Sigmoid colon (tissue), 7 donors: Measurements from ENCODE around the gene SHB. TPM values are rescaled to one million over a fixed set of nuclear protein-coding genes. Genes with fewer than 3 reads are reported as not detected.
A peak's percentile ranks its signal among the peaks of the same experiment; 100 is the strongest.

ENCODE experiments used
- DNase-seq: peaks from one replicate; pipeline ENCODE4 v3.0.0-alpha.2; 2019
- H3K27ac ChIP-seq, 4 donors: fragments of 200-600 bp; sonication (generic); one replicate each; pipeline ENCODE4 v1.5.1; 2016 to 2019; ENCODE audit warnings: mild to moderate bottlenecking in 1 of 4
- H3K27me3 ChIP-seq, 3 donors: fragments of 200-600 bp; sonication (generic); one replicate each; pipeline ENCODE4 v1.5.1; 2019; ENCODE audit warnings: mild to moderate bottlenecking in 1 of 3
- H3K36me3 ChIP-seq, 4 donors: fragments of 200-600 bp; sonication (generic); one replicate each; pipeline ENCODE4 v1.5.1; 2016 to 2019
- H3K4me1 ChIP-seq, 4 donors: fragments of 200-600 bp; sonication (generic); one replicate each; pipeline ENCODE4 v1.5.1; 2017 to 2019
- H3K4me3 ChIP-seq, 4 donors: fragments of 200-600 bp; sonication (generic); one replicate each; pipeline ENCODE4 v1.5.1; 2017 to 2019; ENCODE audit warnings: mild to moderate bottlenecking in 2 of 4, moderate library complexity in 1 of 4
- H3K9me3 ChIP-seq, 4 donors: fragments of 200-600 bp in 3 of 4; sonication (generic) in 3 of 4; one replicate each; pipeline versions ENCODE4 v1.5.1 to v1.6.1; 2013 to 2019
- EP300 ChIP-seq, 4 donors: sonication (generic); formaldehyde crosslinking; IDR thresholded peaks; one replicate each; pipeline ENCODE4 v1.6.1; 2017; ENCODE audit warnings: antibody characterized with exemption in 4 of 4
- POLR2A ChIP-seq, 2 donors: fragments of 450-650 bp; IDR thresholded peaks; one replicate each; pipeline ENCODE4 v1.6.1; 2016; ENCODE audit warnings: antibody characterized with exemption in 2 of 2, mild to moderate bottlenecking in 2 of 2, moderate library complexity in 2 of 2
- POLR2AphosphoS5 ChIP-seq, 4 donors: sonication (generic); formaldehyde crosslinking; IDR thresholded peaks; one replicate each; pipeline ENCODE4 v1.6.1; 2017; ENCODE audit warnings: antibody characterized with exemption in 4 of 4
- WGBS, 2 donors: extraction: QIAGEN DNeasy Blood & Tissue Kit; methylation state at CpG; one replicate each; pipeline ENCODE4 v1.1.7; 2013; 5-methylcytosine and 5-hydroxymethylcytosine counted together
- intact Hi-C: fragments of 100-400 bp; cut with DNase I; formaldehyde crosslinking; loops from one replicate; pipeline ENCODE4 v1.15.1; 2023
- polyA plus RNA-seq, 3 donors: library from polyadenylated mRNA; stranded (reverse); fragments of 200-250 nt; gene quantifications; one replicate each; pipeline ENCODE4 v1.2.3, GENCODE V29; 2013
- total RNA-seq, 4 donors: library from RNA; depleted of rRNA; stranded (reverse); fragments of >200 nt; gene quantifications; one replicate each; pipeline ENCODE4 v1.1.0, GENCODE V29; 2016
- TF ChIP-seq, protein P1 (sequence below), 4 experiments: fragments of 450-650 bp in 3 of 4; fragments of 200-600 bp in 1 of 4; IDR thresholded peaks; one replicate each; pipeline ENCODE4 v1.5.1; 2016 to 2019; ENCODE audit warnings: antibody characterized with exemption in 4 of 4, mild to moderate bottlenecking in 3 of 4, moderate library complexity in 2 of 4
- donor health status: healthy with polysubstance abuse.
- donor health status: Bipolar disorder and iron deficiency.
- donor health status: healthy.

The SHB gene
- total and polyA plus RNA-seq, 7 donors: 6.8 to 33.7 (median 10.2) TPM

DNA sequence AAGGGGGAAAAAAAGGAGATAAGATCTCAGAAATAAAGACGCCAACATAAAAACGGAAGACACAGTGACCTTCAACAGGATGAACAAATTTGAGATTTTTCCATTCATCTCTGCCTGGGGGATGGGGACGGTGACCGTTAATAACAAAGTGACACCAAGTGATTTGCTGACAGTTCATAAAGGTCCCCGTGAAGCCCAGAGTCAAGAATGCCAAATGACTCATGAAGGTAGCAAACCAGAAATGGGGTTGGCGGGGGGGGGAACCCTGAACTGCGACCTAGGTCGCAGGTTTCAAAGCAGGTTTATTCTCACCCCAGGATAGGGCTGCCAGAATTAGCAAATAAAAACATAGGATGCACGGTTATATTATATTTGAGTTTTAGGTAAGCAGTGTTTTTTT is 21.1 kb upstream of the SHB start:
- Histone ChIP-seq H3K36me3 (no peaks in the 10 kb centered on the region), H3K4me1 (peaks cover 0 to 6% (median 2%) of the 10 kb centered on the region in 4 donors), H3K9me3 (no peaks in the 10 kb centered on the region), H3K4me3 (no peak overlapping the region), H3K27ac (no peak overlapping the region), H3K27me3 (no peaks in the 10 kb centered on the region)
- DNase-seq: peak; percentile 32
- TF ChIP-seq POLR2AphosphoS5 (IDR thresholded peaks at IDR 0.05): no peak
- TF ChIP-seq, protein P1, sequence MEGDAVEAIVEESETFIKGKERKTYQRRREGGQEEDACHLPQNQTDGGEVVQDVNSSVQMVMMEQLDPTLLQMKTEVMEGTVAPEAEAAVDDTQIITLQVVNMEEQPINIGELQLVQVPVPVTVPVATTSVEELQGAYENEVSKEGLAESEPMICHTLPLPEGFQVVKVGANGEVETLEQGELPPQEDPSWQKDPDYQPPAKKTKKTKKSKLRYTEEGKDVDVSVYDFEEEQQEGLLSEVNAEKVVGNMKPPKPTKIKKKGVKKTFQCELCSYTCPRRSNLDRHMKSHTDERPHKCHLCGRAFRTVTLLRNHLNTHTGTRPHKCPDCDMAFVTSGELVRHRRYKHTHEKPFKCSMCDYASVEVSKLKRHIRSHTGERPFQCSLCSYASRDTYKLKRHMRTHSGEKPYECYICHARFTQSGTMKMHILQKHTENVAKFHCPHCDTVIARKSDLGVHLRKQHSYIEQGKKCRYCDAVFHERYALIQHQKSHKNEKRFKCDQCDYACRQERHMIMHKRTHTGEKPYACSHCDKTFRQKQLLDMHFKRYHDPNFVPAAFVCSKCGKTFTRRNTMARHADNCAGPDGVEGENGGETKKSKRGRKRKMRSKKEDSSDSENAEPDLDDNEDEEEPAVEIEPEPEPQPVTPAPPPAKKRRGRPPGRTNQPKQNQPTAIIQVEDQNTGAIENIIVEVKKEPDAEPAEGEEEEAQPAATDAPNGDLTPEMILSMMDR (IDR thresholded peaks at IDR 0.05): no peak
- no peak for TF ChIP-seq EP300 (IDR thresholded peaks at IDR 0.05)
- TF ChIP-seq POLR2A (IDR thresholded peaks at IDR 0.05): no peak
- intact Hi-C loops: no loop called here
- WGBS, 2 donors: 76 to 83% methylated on average over 9 of the region's 9 CpGs

DNA sequence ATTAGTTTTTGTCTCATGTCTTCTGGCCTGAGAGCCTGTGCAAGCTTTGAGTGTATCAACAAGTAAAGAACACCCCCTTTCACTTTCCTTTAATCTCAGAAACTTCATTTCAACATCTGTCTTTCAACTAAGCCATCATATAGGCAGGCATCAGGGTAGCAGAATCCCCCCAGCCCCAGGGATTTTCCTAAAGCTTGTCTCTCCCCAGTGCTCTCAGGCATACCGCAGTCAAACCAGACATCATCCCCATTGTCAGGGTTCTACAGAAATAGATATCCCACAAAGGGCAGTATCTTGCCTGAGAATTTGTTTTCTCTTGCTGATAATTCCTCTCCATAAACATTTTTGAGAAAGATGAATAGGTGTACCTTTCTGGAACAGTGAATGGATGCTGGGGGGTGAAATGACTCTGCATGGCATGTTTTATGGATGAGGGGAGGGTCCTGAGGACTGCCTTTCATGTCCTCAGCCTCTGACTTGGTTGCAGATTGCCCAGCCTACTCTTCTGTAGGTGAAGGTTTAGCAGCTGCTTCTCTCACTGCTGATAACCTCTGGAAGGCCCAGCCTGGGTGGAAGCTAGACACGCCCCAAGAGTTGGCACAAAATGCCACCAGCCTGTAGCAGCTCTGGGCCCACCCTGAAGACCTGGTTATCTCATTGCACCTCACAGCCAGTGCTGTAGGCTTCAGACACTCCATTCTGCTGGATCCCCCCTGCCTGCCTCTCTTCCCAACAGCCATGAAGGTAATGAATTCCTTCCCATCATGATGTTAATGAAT is 20.5 kb upstream of the SHB start:
- TF ChIP-seq EP300 (IDR thresholded peaks at IDR 0.05) (no peak), POLR2AphosphoS5 (IDR thresholded peaks at IDR 0.05) (no peak), POLR2A (IDR thresholded peaks at IDR 0.05) (no peak)
- TF ChIP-seq, protein P1 (IDR thresholded peaks at IDR 0.05): no peak
- Histone ChIP-seq H3K27ac (no peak overlapping the region), H3K4me1 (peaks cover 0 to 6% (median 2%) of the 10 kb centered on the region in 4 donors), H3K9me3 (no peaks in the 10 kb centered on the region), H3K4me3 (no peak overlapping the region), H3K36me3 (no peaks in the 10 kb centered on the region), H3K27me3 (no peaks in the 10 kb centered on the region)
- intact Hi-C loops: loop anchor here (2.0 kb wide), 1 partner anchor 273 kb away; no protein-coding TSS in a partner anchor
- WGBS, 2 donors: 63 to 85% methylated on average over 2 of the region's 2 CpGs
- peak; percentile 33 for DNase-seq

DNA sequence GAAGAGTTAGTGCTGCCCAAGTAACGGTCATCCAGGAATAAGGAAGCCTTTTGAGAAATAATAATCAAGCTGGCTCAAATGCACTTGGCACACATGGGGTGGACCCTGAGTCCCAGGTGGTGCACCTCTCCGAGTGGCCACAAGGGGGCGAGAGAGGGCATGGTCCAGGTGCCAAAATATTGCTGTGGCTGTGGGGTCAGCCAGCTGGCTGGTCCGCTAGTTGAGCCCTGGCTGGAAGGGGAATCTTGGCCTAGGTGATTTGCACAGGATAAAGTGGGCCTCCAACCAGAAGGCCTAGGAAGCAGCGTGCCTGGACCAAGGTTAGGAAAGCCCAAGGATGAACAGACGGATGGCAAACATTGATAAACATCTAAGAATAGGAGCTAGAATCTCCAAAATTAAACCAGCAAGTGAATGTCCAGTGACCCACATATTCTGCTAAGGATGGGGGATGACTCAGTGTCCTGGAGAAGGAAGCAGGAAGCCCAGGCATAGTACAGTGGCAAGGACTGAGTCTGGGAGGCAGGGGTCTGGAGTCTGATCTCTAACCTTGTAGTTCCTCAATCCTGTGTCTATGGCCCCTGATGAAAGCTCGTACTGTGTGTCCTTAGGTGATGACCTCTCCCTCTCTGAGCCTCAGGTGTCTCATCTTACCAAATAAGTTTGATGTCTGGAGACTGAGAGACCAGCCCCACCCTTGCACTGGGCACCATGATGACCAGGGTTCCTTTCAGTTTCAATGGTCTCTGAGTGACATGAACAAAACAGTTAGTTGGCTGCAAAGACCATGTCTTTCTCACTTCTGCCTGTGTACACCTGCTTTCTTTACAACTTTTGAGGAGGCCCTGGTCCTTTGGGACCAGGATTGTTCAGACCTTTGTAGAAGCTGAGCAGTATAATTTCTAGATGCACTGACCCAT is 19.2 kb upstream of the SHB start:
- WGBS, 2 donors: 23 to 32% methylated on average over 7 of the region's 7 CpGs

DNA sequence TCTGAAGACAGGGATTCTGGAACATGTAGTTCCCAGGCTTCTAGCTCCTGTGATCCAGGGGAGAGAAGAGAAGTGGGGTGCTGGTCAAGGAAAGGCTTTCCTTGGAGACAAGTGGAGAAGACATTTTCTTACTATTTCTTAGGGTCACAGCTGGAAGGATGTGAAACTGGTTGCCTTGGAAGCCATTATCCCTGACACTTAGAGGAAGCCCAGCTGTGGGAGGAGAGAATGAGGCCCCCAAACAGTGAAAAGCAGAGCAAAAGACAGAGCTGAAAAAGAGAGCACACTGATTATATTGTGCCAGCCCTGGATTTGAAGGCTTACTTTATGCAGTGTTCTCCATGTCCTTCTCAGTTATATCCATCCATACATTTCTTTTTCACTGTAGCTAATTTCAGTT is 17.5 kb upstream of the SHB start:
- Histone ChIP-seq H3K27me3 (no peaks in the 10 kb centered on the region), H3K36me3 (no peaks in the 10 kb centered on the region), H3K4me1 (peaks cover 0 to 6% (median 2%) of the 10 kb centered on the region in 4 donors), H3K4me3 (no peak overlapping the region), H3K27ac (no peak overlapping the region), H3K9me3 (no peaks in the 10 kb centered on the region)
- intact Hi-C loops: no loop called here
- TF ChIP-seq, protein P1 (IDR thresholded peaks at IDR 0.05): no peak
- no peak for TF ChIP-seq POLR2A (IDR thresholded peaks at IDR 0.05)
- no peak for TF ChIP-seq EP300 (IDR thresholded peaks at IDR 0.05)
- TF ChIP-seq POLR2AphosphoS5 (IDR thresholded peaks at IDR 0.05): no peak
- peak; percentile 2 for DNase-seq

More for the DNA sequence above, 19.2 kb upstream of the SHB start:
- TF ChIP-seq POLR2A (IDR thresholded peaks at IDR 0.05): no peak
- peak in 3 of 4 donors; percentile 21 to 60 (median 57) for TF ChIP-seq POLR2AphosphoS5 (IDR thresholded peaks at IDR 0.05)
- TF ChIP-seq, protein P1 (IDR thresholded peaks at IDR 0.05): peak; percentile 56 to 96 (median 80)
- no peaks in the 10 kb centered on the region for H3K9me3 ChIP-seq
- peaks cover 0 to 6% (median 2%) of the 10 kb centered on the region in 4 donors for H3K4me1 ChIP-seq
- intact Hi-C loops: loop anchor here (1.0 to 2.0 kb wide), 2 partner anchors 175 to 275 kb away; no protein-coding TSS in a partner anchor
- DNase-seq: peak; percentile 86
- no peaks in the 10 kb centered on the region for H3K27me3 ChIP-seq
- no peak overlapping the region for H3K4me3 ChIP-seq
- H3K27ac ChIP-seq: no peak overlapping the region
- no peaks in the 10 kb centered on the region for H3K36me3 ChIP-seq
